Erythroblast (primary cell): ENCODE results near the gene ASIP.
"Not testable (repeated sequence)": the region's sequence is repeated elsewhere in the genome, so short reads cannot be mapped to it uniquely, and the experiment has no call there.

Source experiments
- DNase-seq, 2 experiments: peaks; one replicate each; lab custom pipeline; 2025; lab: John Stamatoyannopoulos, UW
- GATA1 ChIP-seq: IDR thresholded peaks from 2 replicates; pipeline ENCODE4 v1.6.1; 2011; ENCODE audit warnings: low read depth, mild to moderate bottlenecking, control low read depth, low read length, moderate library complexity
- POLR2A ChIP-seq: IDR thresholded peaks from 2 replicates; pipeline ENCODE4 v1.6.1; 2011; ENCODE audit warnings: mild to moderate bottlenecking, low read length

The ASIP gene

GRCh38 chr20:34231634-34232033, 9.6 kb upstream of the ASIP start:
- DNase-seq = no peak

GRCh38 chr20:34232494-34233087, 8.6 kb upstream of the ASIP start:
- TF ChIP-seq GATA1 (no peak), POLR2A (no peak)
- no peak for DNase-seq

More at GRCh38 chr20:34231634-34232033, 9.6 kb upstream of the ASIP start:
- TF ChIP-seq GATA1 (no peak), POLR2A (no peak)

GRCh38 chr20:34233687-34234086, 7.5 kb upstream of the ASIP start:
- no peak for TF ChIP-seq POLR2A
- TF ChIP-seq GATA1 = no peak
- DNase-seq = no peak

GRCh38 chr20:34235875-34236274, 5.3 kb upstream of the ASIP start:
- no peak for TF ChIP-seq POLR2A
- no peak for TF ChIP-seq GATA1
- no peak for DNase-seq

GRCh38 chr20:34237942-34238341, 3.3 kb upstream of the ASIP start:
- no peak for TF ChIP-seq POLR2A
- no peak for TF ChIP-seq GATA1

GRCh38 chr20:34240121-34240520, 1.1 kb upstream of the ASIP start:
- no peak for TF ChIP-seq POLR2A
- TF ChIP-seq GATA1 = no peak
- DNase-seq = no peak

More at GRCh38 chr20:34237942-34238341, 3.3 kb upstream of the ASIP start:
- no peak for DNase-seq

- DNase-seq = not testable (repeated sequence)
These were observed 792 bp downstream of the ASIP start for GRCh38 chr20:34242015-34242414.

GRCh38 chr20:34242879-34243278, 1.7 kb downstream of the ASIP start:
- DNase-seq = no peak
- no peak for TF ChIP-seq POLR2A
- no peak for TF ChIP-seq GATA1

GRCh38 chr20:34243377-34243776, 2.2 kb downstream of the ASIP start:
- DNase-seq = no peak
- TF ChIP-seq GATA1 (no peak), POLR2A (no peak)

GRCh38 chr20:34246126-34246626, 5.0 kb downstream of the ASIP start:
- TF ChIP-seq GATA1 (no peak), POLR2A (no peak)
- no peak for DNase-seq

GRCh38 chr20:34249291-34249690, 8.1 kb downstream of the ASIP start:
- DNase-seq = peak in 1 of 2 experiments; percentile 14
- TF ChIP-seq GATA1 = no peak
- TF ChIP-seq POLR2A = no peak

GRCh38 chr20:34250005-34250404, 8.8 kb downstream of the ASIP start:
- DNase-seq = no peak
- no peak for TF ChIP-seq GATA1
- no peak for TF ChIP-seq POLR2A

GRCh38 chr20:34251619-34252018, 10.4 kb downstream of the ASIP start:
- no peak for TF ChIP-seq POLR2A
- TF ChIP-seq GATA1 = no peak
- DNase-seq = no peak

GRCh38 chr20:34252431-34253086, 11.3 kb downstream of the ASIP start:
- not testable (repeated sequence) for DNase-seq

GRCh38 chr20:34254979-34255378, 13.8 kb downstream of the ASIP start:
- no peak for TF ChIP-seq GATA1
- no peak for TF ChIP-seq POLR2A
- no peak for DNase-seq
